ENCODE results near the gene GHRHR. TPM values are rescaled to one million over a fixed set of nuclear protein-coding genes. Genes with fewer than 3 reads are reported as not detected.

The GHRHR gene
- total and polyA plus RNA-seq, 4 donors, result 1.3 to 3.3 (median 1.4) TPM; not detected in 1

DNA sequence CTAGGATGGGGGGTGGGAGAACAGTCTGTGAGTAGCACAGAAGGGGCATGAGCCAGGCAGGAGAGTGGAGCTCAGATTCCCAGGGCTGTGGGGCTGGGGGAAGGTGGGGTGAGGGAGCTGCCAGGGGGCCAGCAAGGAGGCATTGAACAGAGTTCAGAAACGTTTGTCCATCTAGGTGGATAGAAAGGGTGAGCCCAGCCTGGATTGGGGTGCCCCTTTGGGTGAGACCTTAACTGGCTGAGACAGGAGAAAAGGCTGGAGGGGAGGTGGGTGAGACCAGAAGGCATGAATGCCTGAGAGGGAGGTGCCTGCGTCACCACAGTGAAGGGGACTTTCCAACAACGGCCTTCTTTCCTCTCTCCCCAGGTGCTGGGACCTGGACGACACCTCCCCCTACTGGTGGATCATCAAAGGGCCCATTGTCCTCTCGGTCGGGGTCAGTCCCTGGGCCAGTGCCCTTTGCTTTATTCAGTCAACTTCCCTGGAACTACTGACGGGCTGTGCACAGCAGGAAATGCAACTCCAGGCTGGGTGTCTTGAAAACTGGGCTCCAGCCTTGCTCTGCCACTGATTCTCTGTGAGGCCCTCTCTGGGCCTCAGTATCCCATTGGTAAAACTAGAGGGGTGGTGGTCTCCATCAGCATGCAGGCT, 11.0 kb downstream of the GHRHR start:
- H3K4me3 ChIP-seq (ENCODE audit: low read length in 2 of 2), result no peak overlapping the region
- no peaks in the 10 kb centered on the region for H3K27me3 ChIP-seq (ENCODE audit: control insufficient read depth in 1 of 2, insufficient read depth in 2 of 2, low read length in 1 of 2)
- WGBS, 2 donors, result 22 to 32% methylated on average over 7 of the region's 7 CpGs
- ATAC-seq (ENCODE audit: low FRiP score) (peak; percentile 63), DNase-seq (peak; percentile 70 to 85)
- intact Hi-C loops (cut with DNase I), result loop anchor here in 1 of 2 donors (1.0 to 5.0 kb wide), 2 partner anchors 174 to 232 kb away; no protein-coding TSS in a partner anchor
- H3K9me3 ChIP-seq (ENCODE audit: control insufficient read depth, low read length), result no peaks in the 10 kb centered on the region
- H3K27ac ChIP-seq (ENCODE audit: low read depth in 1 of 2, low read length in 2 of 2), result no peak overlapping the region
- no peaks in the 10 kb centered on the region for H3K4me1 ChIP-seq (ENCODE audit: control insufficient read depth in 1 of 2, insufficient read depth in 2 of 2, low read length in 2 of 2)
- no peaks in the 10 kb centered on the region for H3K36me3 ChIP-seq (ENCODE audit: control insufficient read depth in 1 of 2, insufficient read depth in 2 of 2, low read length in 1 of 2)

DNA sequence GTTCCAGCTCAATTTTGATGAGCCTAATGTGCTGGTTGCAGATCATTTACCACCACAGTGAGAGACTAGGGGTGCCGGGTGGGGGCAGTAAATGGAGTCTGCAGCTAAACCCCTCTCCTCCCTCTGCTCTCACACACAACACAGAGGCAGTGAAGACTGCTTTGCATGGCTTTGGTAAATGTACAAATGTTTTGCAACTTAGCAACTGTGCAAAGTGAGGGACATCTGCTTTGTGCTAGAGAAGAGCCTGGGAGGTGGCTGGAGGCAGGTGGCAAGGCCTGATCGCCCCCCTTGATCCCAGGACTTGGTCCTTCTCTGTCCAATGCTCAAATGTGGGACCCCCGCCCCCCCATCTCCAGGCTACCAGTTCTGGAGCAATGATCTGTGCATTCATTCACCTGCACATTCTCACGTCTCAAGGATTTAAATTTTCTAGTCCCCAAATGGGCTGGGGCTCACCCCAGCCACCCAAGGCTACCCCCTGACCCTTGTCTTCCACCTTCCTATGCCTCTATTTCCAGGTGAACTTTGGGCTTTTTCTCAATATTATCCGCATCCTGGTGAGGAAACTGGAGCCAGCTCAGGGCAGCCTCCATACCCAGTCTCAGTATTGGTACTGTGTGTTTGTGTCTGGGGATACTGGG, 11.6 kb downstream of the GHRHR start:
- intact Hi-C loops (cut with DNase I), result loop anchor here in 1 of 2 donors (5.0 kb wide), 1 partner anchor 233 kb away; no protein-coding TSS in a partner anchor
- WGBS, 2 donors, result 85% methylated on average over 5 of the region's 5 CpGs
- no peaks in the 10 kb centered on the region for H3K4me1 ChIP-seq (ENCODE audit: control insufficient read depth in 1 of 2, insufficient read depth in 2 of 2, low read length in 2 of 2)
- H3K4me3 ChIP-seq (ENCODE audit: low read length in 2 of 2), result no peak overlapping the region
- no peaks in the 10 kb centered on the region for H3K27me3 ChIP-seq (ENCODE audit: control insufficient read depth in 1 of 2, insufficient read depth in 2 of 2, low read length in 1 of 2)
- ATAC-seq (ENCODE audit: low FRiP score) (no peak), DNase-seq (peak in 1 of 2 donors; percentile 23)
- no peaks in the 10 kb centered on the region for H3K9me3 ChIP-seq (ENCODE audit: control insufficient read depth, low read length)
- no peaks in the 10 kb centered on the region for H3K36me3 ChIP-seq (ENCODE audit: control insufficient read depth in 1 of 2, insufficient read depth in 2 of 2, low read length in 1 of 2)
- H3K27ac ChIP-seq (ENCODE audit: low read depth in 1 of 2, low read length in 2 of 2), result no peak overlapping the region

DNA sequence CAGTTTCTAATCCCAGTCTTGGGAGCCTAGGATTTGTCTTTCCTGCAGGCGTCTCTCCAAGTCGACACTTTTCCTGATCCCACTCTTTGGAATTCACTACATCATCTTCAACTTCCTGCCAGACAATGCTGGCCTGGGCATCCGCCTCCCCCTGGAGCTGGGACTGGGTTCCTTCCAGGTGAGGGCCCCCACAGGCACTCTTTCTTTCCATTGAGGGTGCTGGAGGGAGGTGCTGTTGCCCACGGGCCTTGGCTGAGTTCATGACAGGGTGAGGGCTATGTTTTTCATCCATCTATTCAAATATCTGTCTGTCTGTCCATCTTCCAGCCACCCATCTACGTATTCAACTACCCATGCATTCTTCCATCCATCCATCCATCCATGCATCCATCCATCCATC, 12.6 kb downstream of the GHRHR start:
- H3K36me3 ChIP-seq (ENCODE audit: control insufficient read depth in 1 of 2, insufficient read depth in 2 of 2, low read length in 1 of 2), result no peaks in the 10 kb centered on the region
- WGBS, 2 donors, result 88 to 91% methylated on average over 5 of the region's 5 CpGs
- intact Hi-C loops (cut with DNase I), result loop anchor here in 1 of 2 donors (5.0 kb wide), 1 partner anchor 234 kb away; no protein-coding TSS in a partner anchor
- no peak overlapping the region for H3K4me3 ChIP-seq (ENCODE audit: low read length in 2 of 2)
- DNase-seq (peak in 1 of 2 donors; percentile 26), ATAC-seq (ENCODE audit: low FRiP score) (no peak)
- no peaks in the 10 kb centered on the region for H3K9me3 ChIP-seq (ENCODE audit: control insufficient read depth, low read length)
- no peaks in the 10 kb centered on the region for H3K4me1 ChIP-seq (ENCODE audit: control insufficient read depth in 1 of 2, insufficient read depth in 2 of 2, low read length in 2 of 2)
- H3K27ac ChIP-seq (ENCODE audit: low read depth in 1 of 2, low read length in 2 of 2), result no peak overlapping the region
- H3K27me3 ChIP-seq (ENCODE audit: control insufficient read depth in 1 of 2, insufficient read depth in 2 of 2, low read length in 1 of 2), result no peaks in the 10 kb centered on the region

DNA sequence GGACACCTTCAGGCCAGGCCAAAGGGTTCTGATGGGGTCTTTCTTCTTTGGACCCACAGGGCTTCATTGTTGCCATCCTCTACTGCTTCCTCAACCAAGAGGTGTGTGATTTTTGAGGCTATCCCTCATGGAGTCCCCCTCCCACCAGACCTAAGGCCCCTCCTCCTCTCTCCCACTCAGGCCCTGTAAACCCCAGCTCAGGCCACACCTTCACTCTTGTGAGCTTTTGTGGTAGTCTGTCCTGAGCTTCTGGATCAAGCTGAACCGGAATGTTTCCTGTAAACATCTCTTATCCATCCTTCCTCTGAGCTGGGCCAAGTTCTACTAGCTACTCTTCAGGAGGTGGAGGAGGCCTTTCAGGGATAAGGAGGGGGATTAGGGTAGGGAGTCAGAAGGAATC, 13.5 kb downstream of the GHRHR start:
- Histone ChIP-seq H3K27me3 (ENCODE audit: control insufficient read depth in 1 of 2, insufficient read depth in 2 of 2, low read length in 1 of 2) (no peaks in the 10 kb centered on the region), H3K4me3 (ENCODE audit: low read length in 2 of 2) (no peak overlapping the region), H3K4me1 (ENCODE audit: control insufficient read depth in 1 of 2, insufficient read depth in 2 of 2, low read length in 2 of 2) (no peaks in the 10 kb centered on the region), H3K36me3 (ENCODE audit: control insufficient read depth in 1 of 2, insufficient read depth in 2 of 2, low read length in 1 of 2) (no peaks in the 10 kb centered on the region), H3K27ac (ENCODE audit: low read depth in 1 of 2, low read length in 2 of 2) (no peak overlapping the region), H3K9me3 (ENCODE audit: control insufficient read depth, low read length) (no peaks in the 10 kb centered on the region)
- intact Hi-C loops (cut with DNase I), result loop anchor here in 1 of 2 donors (5.0 kb wide), 1 partner anchor 235 kb away; no protein-coding TSS in a partner anchor
- DNase-seq (peak in 1 of 2 donors; percentile 10), ATAC-seq (ENCODE audit: low FRiP score) (no peak)
- 71 to 78% methylated on average over 1 of the region's 1 CpG for WGBS, 2 donors

DNA sequence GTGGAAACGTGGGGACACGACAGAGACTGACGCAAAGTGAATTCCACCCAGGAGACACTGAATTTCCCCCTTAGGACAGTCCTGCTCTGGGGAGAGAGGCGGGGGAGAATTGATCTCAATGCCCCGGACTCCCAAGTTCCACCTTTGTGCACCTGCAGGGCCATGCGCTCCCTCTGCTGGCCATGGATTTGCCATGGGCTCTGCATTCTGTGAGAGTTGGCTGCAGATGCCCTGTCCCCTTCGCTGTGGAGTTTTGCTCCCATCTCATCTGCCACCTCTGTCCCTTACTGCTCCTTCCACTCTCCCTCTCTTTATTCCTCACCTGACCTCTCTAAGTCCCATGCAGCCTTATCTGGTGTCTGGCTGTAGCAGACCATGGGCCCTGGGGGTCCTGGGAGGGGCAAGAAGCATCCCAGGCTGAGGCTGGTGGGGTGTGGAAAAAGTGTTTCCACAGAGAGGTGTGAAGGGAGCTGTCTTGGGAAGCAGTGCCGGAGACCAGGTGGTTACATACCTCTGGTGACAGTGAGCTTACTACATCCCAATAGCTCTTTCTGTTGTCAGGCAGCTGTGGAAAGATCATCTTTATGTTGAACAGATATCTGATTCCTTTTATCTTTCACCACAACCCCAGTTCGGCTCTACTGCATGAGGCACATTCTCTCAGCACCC, 14.3 kb downstream of the GHRHR start:
- intact Hi-C loops (cut with DNase I), result loop anchor here (2.0 to 5.0 kb wide), 2 partner anchors 177 to 236 kb away; no protein-coding TSS in a partner anchor
- Histone ChIP-seq H3K4me3 (ENCODE audit: low read length in 2 of 2) (no peak overlapping the region), H3K27ac (ENCODE audit: low read depth in 1 of 2, low read length in 2 of 2) (no peak overlapping the region), H3K4me1 (ENCODE audit: control insufficient read depth in 1 of 2, insufficient read depth in 2 of 2, low read length in 2 of 2) (no peaks in the 10 kb centered on the region), H3K9me3 (ENCODE audit: control insufficient read depth, low read length) (no peaks in the 10 kb centered on the region), H3K27me3 (ENCODE audit: control insufficient read depth in 1 of 2, insufficient read depth in 2 of 2, low read length in 1 of 2) (no peaks in the 10 kb centered on the region), H3K36me3 (ENCODE audit: control insufficient read depth in 1 of 2, insufficient read depth in 2 of 2, low read length in 1 of 2) (no peaks in the 10 kb centered on the region)
- 55 to 57% methylated on average over 9 of the region's 9 CpGs for WGBS, 2 donors
- peak in 1 of 2 donors; percentile 75 for DNase-seq
- ATAC-seq (ENCODE audit: low FRiP score), result no peak

DNA sequence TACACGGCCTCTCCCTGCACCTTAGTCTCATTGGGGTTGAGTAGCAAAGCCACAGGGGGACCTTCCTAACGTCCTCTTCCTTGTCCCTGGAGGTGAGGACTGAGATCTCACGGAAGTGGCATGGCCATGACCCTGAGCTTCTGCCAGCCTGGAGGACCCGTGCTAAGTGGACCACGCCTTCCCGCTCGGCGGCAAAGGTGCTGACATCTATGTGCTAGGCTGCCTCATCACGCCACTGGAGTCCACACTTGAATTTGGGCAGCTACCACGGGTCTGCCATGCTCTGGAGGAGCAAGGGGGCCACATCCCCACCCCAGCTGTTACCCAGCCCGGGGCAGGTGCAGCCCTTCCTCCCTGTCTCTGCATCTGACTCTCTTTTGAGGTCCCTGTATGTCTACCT, 15.3 kb downstream of the GHRHR start:
- ATAC-seq (ENCODE audit: low FRiP score) (no peak), DNase-seq (peak in 1 of 2 donors; percentile 73)
- Histone ChIP-seq H3K27me3 (ENCODE audit: control insufficient read depth in 1 of 2, insufficient read depth in 2 of 2, low read length in 1 of 2) (no peaks in the 10 kb centered on the region), H3K36me3 (ENCODE audit: control insufficient read depth in 1 of 2, insufficient read depth in 2 of 2, low read length in 1 of 2) (no peaks in the 10 kb centered on the region), H3K4me3 (ENCODE audit: low read length in 2 of 2) (no peak overlapping the region), H3K27ac (ENCODE audit: low read depth in 1 of 2, low read length in 2 of 2) (no peak overlapping the region), H3K9me3 (ENCODE audit: control insufficient read depth, low read length) (no peaks in the 10 kb centered on the region), H3K4me1 (ENCODE audit: control insufficient read depth in 1 of 2, insufficient read depth in 2 of 2, low read length in 2 of 2) (no peaks in the 10 kb centered on the region)
- intact Hi-C loops (cut with DNase I), result loop anchor here (2.0 to 5.0 kb wide), 2 partner anchors 178 to 237 kb away; no protein-coding TSS in a partner anchor
- WGBS, 2 donors, result 83 to 84% methylated on average over 11 of the region's 11 CpGs

DNA sequence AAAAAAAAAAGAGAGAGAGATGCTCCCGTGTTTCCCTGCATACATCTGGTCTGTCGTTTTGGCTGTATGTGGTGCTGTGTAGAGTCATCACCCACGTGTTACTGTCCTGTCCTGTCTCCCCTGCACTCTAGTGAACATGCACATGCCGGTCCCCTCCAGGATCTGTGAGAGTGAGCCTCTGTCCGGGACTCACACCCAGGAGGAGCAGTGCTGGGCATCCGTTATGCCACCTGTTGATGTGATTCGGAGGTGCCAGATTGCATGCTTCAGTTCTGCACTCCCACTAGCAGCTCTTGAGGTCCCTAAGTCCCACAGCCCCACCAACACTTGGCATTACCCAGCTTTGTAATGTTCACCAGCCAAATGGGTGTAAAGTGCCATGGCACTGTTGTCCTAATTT, 16.4 kb downstream of the GHRHR start:
- no peaks in the 10 kb centered on the region for H3K36me3 ChIP-seq (ENCODE audit: control insufficient read depth in 1 of 2, insufficient read depth in 2 of 2, low read length in 1 of 2)
- no peaks in the 10 kb centered on the region for H3K9me3 ChIP-seq (ENCODE audit: control insufficient read depth, low read length)
- no peaks in the 10 kb centered on the region for H3K4me1 ChIP-seq (ENCODE audit: control insufficient read depth in 1 of 2, insufficient read depth in 2 of 2, low read length in 2 of 2)
- no peak overlapping the region for H3K4me3 ChIP-seq (ENCODE audit: low read length in 2 of 2)
- DNase-seq (peak in 1 of 2 donors; percentile 23), ATAC-seq (ENCODE audit: low FRiP score) (no peak)
- intact Hi-C loops (cut with DNase I), result no loop called here
- 74 to 75% methylated on average over 7 of the region's 7 CpGs for WGBS, 2 donors
- no peaks in the 10 kb centered on the region for H3K27me3 ChIP-seq (ENCODE audit: control insufficient read depth in 1 of 2, insufficient read depth in 2 of 2, low read length in 1 of 2)
- H3K27ac ChIP-seq (ENCODE audit: low read depth in 1 of 2, low read length in 2 of 2), result no peak overlapping the region

DNA sequence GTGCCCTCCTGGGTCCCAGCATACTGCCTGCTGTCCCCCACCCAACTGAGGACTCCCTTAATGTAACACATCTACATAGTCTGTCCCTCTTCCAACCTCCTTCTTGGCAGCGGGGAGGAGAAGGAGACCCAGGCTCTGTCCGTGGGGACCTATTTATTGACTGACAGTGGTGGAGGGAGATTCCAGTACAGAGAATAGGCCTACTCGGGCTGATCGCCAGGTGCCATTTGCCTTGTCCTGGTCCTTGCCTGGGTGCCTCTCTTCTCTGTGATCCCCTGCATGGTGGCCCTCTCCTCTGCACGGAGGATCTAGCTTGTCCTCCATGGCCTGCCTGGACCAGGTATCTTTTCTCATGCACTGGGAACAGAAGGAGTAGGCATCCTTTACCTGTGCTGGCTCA, 17.0 kb downstream of the GHRHR start:
- DNase-seq (peak in 1 of 2 donors; percentile 36), ATAC-seq (ENCODE audit: low FRiP score) (no peak)
- H3K27ac ChIP-seq (ENCODE audit: low read depth in 1 of 2, low read length in 2 of 2), result no peak overlapping the region
- H3K4me1 ChIP-seq (ENCODE audit: control insufficient read depth in 1 of 2, insufficient read depth in 2 of 2, low read length in 2 of 2), result no peaks in the 10 kb centered on the region
- no peaks in the 10 kb centered on the region for H3K9me3 ChIP-seq (ENCODE audit: control insufficient read depth, low read length)
- intact Hi-C loops (cut with DNase I), result no loop called here
- H3K36me3 ChIP-seq (ENCODE audit: control insufficient read depth in 1 of 2, insufficient read depth in 2 of 2, low read length in 1 of 2), result no peaks in the 10 kb centered on the region
- H3K27me3 ChIP-seq (ENCODE audit: control insufficient read depth in 1 of 2, insufficient read depth in 2 of 2, low read length in 1 of 2), result no peaks in the 10 kb centered on the region
- H3K4me3 ChIP-seq (ENCODE audit: low read length in 2 of 2), result no peak overlapping the region
- WGBS, 2 donors, result 78 to 86% methylated on average over 5 of the region's 5 CpGs

Measured in aorta (tissue), 5 donors.